GM19372 (cell line): Measurements from ENCODE around the gene COL25A1.

ENCODE experiments used
- ATAC-seq: cut with Tn5 transposase; IDR thresholded peaks from one replicate; pipeline ENCODE4 v1.9.1; 2021; ENCODE audit warnings: mild to moderate bottlenecking, low read depth, moderate library complexity; ENCODE audit not compliant: unreplicated experiment

Gene COL25A1

DNA sequence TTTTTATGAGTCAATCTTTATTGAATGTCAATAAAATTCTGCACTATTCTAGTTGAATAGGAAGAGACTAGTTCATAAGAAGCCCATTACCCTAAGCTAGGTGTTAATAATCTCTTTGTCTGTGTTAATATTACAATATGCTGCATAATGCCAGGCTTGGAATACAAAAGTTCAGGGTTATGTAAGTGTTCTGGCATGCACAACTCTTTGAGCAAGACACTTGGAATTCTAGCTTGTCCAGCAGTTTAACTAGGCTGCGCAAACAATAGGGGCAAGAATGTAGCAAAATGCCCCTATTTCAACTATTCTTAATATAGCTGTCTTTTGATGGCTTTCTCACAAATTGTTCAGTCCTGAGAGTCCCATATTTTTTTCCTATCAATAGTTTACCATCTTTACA lies 508.3 kb downstream of the COL25A1 start:
- no peak for ATAC-seq

DNA sequence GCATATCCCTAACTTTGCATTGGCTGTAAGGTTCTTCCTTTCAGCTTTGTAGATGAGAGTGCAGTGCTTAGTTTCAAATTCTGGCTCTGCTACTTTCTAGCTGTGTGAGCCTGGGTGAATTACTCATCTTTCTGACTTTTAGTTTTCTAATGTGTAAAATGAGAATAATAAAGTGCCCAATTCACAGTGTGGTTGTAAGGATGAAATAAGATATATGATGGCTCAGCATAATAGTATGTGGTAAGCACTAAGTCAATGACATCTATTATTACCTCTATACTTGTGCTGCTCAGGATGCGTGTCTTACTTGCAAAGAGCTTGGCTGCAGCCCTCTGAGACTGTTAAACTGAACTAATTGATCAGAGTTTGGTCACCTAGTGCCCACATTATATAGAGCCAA lies 509.0 kb downstream of the COL25A1 start:
- no peak for ATAC-seq

DNA sequence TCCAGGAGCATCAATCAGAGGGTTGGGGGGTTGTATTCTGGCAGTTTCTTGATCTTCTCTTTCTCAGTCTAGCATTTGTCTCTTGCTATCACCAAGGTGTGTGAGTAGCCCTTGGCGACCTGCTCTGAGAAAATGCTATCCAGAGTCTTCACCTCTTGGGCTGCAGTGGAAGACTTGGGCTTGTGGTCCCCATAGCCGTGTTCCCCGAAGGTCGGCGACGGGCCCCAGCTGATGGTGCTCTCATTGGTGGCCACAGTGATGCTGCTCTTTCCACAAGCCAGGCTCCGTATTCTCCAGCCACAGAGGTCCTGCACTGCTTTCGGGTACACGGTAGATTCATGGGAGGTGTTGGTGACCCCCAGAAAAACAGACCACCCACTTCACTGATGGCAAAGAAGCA lies 513.7 kb downstream of the COL25A1 start:
- no peak for ATAC-seq

DNA sequence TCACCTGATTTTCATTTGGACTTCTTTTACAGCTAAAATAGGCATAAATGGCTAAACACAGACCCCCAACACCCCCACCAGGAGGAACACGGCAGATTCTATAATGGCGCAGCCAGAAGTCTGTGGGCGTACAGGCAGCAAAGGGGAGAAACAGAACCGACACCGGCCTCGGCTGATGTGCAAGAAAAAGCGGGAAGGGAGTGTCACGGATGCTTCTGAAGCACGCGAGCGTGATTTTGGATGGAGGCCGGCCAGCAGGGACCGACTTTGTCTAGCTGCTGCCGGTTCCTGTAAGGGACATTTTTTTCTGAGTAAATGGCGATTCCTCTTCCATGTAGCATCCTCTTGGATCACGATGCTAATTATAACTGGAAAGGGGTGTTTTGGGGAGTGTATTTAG lies 514.7 kb downstream of the COL25A1 start:
- ATAC-seq = no peak

- no peak for ATAC-seq
Measured at GRCh38 chr4:108787106-108787505, 515.4 kb downstream of the COL25A1 start.

DNA sequence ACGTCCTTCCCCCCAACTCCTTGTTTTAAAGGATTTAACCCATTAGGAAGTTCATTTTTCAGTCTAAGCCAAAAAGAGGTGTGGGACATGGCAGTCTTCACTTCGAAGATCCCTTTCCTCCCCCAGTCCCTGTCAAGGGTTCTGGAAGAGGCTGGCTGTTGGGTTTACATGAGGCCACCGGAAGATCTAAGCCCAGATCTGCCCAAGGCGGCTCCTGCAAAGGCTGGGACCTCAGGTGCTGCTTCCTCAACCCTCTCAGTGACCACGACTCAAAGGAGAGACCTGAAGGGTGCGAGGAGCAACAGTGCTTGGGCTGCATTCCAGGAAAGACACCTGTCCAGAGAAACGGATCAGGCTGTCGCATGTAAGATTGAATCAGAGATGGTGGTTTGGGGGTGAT lies 516.1 kb downstream of the COL25A1 start:
- no peak for ATAC-seq

DNA sequence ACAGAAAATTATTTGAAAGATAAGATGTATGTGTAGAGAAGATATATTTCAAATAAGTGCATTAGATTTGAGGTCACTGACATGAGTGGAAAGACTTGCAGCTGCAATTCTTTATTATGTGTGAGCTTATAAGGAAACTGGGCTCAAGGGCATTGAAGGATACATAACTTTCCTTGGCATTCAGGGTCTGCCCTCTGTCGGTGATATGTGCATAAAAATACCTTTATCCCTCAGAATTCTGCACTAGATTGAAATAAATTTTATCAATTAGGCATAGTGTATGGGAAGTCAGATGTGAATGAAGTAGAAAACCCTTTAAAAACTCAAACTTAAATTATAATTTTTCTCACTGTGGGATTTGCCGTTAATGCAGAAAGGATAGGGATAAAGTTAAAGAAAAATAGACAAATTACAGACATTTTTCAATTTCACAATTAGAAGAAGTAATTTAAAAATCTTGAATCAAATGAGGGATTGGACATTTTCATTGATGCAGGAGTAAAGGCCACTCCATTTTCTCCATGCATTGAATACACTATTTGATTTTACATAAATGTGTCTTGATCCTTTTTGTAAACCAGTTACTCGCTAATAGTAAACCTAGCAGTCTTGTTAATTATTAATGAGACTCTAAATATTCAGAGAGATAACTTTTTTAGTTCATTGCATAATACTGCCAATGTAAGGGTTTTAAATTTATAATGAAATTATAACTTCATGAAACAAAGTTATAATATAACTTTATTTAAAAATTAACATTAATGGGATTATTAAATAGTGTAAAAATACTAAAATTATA lies 518.6 kb downstream of the COL25A1 start:
- no peak for ATAC-seq

DNA sequence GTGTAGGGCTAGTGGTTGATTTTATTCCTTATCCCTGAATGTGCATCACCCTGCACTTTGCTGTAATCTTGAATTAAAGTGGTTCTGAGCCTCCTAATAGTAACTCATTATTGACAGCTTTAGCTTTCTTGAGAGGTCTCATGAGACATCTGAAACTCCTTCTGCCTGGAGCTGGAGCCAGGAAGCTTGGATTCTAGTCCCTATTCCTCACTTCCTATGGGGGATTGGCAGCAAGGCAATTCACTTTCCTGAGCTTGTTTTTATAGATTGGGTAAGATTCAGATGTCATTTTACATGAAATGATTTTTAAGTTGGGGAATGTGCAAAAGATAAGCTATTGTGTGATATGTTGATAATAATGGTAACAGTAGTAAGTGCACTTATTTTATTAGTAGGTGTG lies 522.5 kb downstream of the COL25A1 start:
- no peak for ATAC-seq

DNA sequence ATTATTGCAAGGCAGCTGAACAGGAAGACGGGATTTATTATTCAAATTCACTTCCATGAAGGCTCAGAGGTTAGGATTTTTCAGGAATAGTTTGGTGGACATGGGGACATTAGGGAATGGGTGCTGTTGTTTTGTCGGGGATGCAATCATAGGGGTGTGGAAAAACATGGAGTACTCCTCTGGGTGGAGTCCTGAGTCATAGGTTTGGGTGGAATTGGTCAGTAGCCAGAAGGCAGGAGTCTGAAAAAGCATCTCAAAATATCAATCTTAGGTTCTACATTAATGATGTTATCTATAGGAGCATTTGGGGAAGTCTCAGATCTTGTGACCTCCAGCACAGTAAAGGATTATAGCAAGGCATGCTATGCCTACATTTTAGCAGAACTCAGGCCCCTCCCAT lies 525.1 kb downstream of the COL25A1 start:
- ATAC-seq = no peak

GRCh38 chr4:108775921-108776320 lies 526.5 kb downstream of the COL25A1 start:
- ATAC-seq = no peak

- no peak for ATAC-seq
Measured at GRCh38 chr4:108774809-108775530, 527.5 kb downstream of the COL25A1 start.

- ATAC-seq = no peak
Measured at GRCh38 chr4:108772402-108772801, 530.1 kb downstream of the COL25A1 start.

DNA sequence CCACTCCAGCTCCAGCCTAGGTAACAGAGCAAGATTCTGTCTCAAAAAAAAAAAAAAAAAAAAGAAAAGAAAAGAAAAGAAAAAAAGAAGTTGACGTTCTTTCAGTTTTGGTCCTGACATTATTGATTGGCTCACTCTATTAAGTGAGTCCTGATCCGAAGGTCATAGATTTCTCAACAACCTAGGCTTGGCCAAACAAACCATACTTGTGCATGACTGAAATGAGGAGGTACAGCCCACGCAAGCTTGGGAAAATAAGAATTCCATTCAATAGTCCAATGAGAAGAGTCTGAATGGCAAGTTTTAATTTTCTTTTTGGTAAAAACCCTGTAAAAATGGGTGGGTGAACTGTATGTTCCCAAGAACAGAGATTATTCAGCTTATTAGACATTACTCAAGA lies 536.4 kb downstream of the COL25A1 start:
- ATAC-seq = no peak

DNA sequence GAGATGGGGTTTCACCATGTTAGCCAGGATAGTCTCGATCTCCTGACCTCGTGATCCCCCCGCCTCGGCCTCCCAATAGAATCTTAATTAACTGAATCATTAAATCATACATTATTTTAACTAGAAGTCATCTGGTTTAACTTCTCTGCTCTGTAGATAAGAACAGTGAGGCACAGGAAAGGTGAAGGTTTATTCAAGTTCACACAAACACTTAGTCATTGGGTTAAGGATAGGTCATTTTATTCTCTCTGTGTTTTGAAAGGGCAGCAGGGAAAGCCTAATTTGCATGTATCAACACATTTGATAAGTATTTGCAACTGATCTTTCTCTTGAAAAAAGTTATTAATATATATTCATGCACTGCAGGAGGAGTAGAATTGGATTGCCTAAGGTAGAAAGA lies 538.5 kb downstream of the COL25A1 start:
- no peak for ATAC-seq

DNA sequence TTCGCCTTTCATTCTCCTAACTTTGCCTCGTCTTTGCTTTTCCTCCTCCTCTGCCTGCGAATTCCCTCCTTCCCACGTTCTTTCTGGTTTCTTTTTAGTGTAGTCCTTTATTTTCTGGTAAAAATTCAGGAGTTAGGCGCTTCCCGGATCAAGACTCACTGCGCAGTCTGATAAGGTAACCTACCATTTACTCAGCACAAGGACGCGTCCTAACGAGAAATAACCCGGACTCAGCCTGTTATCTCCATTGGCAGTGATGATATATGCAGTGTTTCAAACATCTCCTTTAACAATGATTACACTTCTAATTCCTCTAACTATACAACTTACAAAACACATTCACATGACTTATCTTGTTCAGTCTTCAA lies 539.2 kb downstream of the COL25A1 start:
- no peak for ATAC-seq

DNA sequence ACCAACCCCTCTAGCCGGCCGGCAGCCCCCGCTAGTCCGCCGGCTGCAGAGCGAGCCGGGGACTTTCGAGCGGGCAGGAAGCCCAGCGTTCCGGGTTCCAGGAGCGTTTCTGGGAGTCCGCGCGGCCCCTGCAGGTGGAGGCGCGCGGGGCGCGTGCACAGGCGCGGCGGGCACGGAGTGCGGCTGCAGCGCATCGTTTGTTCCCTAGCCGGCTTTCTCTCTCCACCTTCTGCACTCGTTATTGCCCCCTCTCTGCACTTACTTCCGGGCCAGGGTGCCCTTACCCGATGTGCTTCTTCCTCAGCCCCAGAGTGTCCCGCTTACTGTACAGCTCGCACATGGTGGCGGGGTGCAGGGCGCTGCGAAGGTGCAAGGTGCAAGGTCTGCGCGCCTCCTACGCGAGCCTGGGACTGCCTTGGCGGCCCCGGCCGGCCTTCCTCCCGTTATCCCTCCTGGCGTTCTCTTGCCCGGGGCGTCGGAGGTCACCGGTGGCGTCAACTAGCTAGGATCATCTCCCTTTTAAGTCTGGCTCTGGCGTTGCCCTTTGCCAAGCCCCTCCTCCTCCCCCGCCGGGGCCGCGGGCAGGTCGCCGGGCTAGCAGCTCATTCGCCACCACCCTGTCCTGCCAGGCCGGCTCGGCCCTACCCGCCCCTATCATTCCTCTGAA lies 539.8 kb downstream of the COL25A1 start, which contains the start of gene ETNPPL:
ETNPPL (minus strand) TSS at position 495 of the 667 bp plus-strand sequence; CDS start at position 340, 155 bp downstream.
- ATAC-seq = no peak
